Measurements from ENCODE around the gene RHOF.
A peak's percentile ranks its signal among the peaks of the same experiment; 100 is the strongest.
"Not testable (repeated sequence)": the region's sequence is repeated elsewhere in the genome, so short reads cannot be mapped to it uniquely, and the experiment has no call there.

Gene RHOF

GRCh38 chr12:121791671-121792551 is 1.6 kb downstream of the RHOF start:
- DNase-seq: peak; percentile 25

- not testable (repeated sequence) for DNase-seq
Measured at GRCh38 chr12:121790785-121791184, 2.7 kb downstream of the RHOF start.

DNA sequence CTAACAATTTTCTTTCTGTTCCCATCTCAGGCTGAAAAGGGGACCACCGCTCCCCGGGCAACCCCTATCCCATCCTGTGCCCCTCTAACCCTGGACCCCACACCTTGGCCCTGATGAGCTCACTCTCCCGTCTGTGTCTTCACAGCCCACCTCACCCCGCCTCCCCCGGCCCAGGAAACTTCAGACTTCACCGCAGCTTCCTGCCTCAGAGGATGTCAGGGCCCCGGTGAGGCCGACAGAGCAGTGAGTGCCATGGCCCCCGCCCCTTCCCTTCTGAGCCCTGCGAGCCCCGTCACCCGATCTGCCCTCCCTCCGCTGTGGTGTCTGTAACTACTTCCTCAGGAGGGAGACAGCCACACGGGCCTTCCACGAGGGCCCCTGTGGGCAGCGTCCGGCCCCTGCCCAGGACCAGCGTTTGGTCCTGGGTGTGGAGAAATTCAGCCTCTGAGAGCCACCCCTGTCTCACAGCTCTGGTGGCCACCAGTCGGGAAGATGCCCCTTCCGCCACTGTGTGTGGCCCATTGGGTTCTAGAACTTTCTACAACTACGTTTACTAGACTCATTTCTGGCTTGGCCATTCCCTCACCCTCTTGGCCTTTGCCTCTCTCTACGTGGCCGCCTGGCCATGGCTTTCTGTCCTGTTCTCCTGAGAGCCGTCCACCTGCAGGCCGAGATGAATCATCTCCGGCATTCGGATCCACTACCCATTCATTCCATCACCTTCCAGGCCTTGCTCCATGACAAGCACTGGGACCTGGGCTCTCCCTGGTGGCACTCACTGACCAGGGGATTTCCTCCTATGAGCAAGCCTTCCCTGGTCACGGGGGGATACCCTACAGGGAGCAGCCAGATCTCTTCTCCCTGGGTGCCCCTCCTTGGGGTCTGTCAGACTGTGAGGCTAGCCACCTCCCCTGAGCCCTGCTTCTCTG is 3.4 kb downstream of the RHOF start:
- peak; percentile 84 for DNase-seq

- DNase-seq: peak; percentile 44
Measured at GRCh38 chr12:121789233-121789781, 4.2 kb downstream of the RHOF start.

DNA sequence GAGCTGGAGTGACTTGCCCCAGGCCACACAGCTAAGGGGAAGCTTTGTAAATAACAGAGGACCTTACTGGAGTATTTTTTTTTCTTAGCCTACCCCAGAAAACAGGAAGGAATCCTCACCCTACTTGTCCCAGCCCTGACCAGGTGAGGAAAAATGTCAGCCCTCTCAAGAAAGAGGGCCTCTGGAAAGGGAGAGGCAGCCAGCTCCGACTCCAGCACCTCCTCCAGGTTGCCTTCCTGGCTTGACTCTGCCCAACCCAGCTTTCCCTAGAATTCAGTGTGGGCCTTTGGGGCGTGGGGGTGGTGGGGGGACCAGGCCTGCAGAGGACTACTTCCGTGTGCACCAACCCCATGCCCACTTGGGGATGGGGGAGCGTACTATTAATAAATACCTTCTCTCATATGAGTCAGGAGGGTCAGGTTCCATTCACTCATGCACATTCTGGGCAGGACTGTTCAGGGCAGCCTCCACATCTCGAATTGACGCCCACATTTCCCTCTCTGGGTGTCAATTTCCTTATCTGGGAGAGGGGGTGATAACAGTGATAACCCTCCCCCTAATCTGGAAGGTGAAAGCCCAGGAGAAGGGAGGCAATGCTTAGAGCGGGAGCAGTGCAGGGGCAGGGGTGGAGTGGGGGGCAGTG is 5.2 kb downstream of the RHOF start:
- no peak for DNase-seq

DNA sequence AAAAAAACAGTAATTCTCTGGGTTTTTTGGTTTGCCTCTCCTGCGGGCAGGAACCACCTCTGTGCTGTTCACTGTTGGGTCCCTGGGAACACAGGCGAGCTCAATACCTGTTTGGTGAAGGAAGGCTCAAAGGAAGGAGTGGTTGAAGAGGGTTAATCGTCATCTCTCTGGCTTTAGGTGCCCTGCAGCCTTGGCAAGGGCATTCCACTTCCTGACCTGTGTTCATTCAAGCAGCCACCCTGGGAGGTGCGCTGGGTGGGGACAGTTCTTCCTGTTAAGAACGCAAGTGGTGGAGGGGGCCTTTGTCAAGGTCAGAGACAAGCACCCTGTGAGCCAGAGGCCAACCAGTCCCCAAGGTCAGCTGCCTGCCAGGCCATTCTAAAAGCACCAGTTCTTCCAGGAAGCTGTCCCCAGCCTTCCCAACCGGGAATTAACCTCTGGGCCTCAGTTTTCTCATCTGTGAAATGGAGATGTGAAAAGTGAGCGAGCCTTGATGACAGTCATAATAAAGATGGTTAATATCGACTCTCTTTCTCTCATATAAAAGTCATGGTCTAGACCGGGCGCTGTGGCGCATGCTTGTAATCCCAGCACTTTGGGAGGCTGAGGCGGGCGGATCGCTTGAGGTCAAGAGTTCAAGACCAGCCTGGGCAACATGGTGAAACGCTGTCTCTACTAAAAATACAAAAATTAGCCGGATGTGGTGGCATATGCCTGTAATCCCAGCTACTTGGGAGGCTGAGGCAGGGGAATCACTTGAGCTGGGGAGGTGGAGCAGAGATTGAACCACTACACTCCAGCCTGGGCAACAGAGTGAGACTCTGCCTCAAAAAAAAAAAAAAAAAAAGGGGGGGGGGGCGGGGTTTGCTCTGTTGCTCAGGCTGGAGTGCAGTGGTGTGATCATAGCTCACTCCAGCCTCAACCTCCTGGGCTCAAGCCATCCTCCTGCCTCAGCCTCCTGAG is 6.1 kb downstream of the RHOF start:
- DNase-seq: peak; percentile 13

- no peak for DNase-seq
Measured at GRCh38 chr12:121786440-121786825, 7.1 kb downstream of the RHOF start.

- DNase-seq: no peak
Measured at GRCh38 chr12:121784460-121784859, 9.0 kb downstream of the RHOF start.

- no peak for DNase-seq
Measured at GRCh38 chr12:121783766-121784165, 9.7 kb downstream of the RHOF start.

DNA sequence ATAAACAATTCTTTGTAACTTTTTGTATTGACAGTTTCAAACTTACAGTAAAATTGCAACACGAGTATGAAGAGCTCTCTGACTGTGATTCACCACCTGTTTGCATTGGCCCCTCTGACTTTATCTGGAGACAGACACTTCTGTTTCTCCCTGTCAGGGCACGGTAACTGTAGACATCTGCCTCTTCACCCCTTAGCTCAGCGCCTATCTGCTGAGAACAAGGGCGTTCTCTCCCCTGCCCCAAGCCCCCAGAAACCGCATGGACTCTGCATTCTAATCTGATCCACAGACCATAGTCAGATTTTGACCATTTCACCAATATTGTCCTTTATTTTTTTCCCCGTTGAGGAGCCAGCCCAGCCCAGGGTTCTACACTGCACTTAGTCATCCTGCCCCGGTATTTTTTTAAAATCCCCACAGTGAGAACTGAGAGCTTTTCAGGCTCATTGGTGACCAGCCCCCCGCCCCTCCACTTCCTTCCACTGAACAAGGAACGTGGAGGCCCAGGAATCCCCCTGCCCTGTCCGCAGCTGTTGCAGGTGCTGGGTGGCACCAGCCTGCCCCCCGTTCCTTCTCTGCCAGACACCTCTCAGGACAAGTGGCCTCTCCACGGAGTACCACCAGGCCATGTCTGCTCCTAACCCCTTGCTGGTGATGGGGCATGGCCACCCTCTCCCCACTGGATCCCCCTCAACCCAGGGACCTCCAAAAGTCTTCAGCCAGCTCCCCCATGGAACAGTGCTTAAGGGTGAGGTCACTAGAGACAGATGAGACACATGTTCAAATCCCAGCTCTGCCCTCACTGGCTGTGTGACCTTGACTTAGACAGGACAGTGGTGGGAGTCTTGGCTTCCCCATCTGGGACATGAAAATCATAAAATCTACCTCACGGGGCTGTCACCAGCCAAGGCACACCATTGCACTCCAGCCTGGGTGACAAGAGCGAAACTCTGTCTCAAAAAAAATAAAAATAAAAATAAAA is 11.2 kb downstream of the RHOF start:
- no peak for DNase-seq

DNA sequence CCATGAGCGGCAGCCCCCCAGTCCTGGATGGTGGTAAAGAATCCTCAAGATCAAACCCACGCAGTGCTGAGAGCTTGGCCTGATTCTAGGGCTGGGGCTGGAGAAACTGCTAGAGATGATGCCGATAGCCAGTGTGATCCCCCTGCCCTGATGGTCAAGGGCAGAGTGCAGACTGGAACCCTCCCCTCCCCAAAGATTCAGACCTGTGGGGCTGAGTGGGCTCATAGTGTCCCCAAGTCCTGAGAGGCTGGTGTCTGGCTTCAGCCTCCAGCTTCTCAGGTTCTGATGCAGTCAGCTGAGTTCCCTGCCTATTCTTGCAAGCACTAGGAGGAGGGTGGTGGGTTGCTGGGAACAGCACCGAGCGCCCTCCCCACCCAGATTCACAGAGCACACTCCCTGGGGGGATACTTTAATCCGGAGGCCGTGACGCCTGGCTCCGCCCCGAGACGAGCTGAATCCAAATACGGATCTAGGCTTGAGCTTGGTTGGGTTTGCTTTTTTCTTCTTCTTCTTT is 11.9 kb downstream of the RHOF start:
- DNase-seq: peak; percentile 58

GRCh38 chr12:121780429-121780828 is 13.1 kb downstream of the RHOF start:
- DNase-seq: no peak

GRCh38 chr12:121779422-121779895 is 14.0 kb downstream of the RHOF start:
- no peak for DNase-seq

GRCh38 chr12:121778567-121779421 is 14.7 kb downstream of the RHOF start:
- no peak for DNase-seq

DNA sequence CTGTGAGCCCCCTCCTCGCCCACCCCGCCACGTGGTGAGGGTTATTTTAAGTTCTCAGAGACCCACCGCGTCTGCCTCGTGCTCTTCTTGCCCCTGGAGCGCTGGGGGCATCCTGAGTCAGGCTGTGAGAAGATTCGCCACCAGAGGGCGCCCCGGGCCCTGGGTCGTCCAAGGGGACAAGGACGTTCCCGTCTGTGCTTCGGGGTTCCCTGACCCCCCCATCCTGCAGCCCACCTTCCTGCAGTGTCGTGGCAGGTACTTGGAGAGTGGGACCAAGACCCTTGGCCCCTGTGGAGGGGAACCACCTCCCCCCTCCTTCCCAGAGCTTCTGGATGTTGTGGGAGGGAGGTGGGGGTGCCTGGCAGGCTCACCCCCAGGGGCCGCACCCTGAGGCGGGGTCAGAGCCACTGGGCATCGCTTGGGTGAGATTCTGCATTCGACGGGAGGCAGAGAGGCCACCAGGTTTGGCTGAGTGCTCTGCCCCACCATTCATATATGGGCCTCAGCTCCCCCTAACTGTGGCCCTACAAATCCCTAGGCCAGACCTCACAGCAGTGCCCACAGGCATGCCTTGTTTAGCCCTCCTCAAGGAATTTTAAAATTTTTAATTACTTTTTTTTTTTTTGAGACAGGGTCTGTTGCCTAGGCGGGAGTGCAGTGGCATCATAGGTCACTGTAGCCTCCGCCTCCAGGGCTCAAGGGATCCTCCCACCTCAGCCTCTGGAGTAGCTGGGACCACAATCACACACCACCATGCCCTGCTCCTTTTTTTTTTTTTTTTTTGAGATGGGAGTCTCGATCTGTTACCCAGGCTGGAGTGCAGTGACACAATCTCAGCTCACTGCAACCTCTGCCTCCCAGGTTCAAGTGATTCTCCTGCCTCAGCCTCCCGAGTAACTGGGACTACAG is 17.0 kb downstream of the RHOF start:
- peak; percentile 75 for DNase-seq

DNA sequence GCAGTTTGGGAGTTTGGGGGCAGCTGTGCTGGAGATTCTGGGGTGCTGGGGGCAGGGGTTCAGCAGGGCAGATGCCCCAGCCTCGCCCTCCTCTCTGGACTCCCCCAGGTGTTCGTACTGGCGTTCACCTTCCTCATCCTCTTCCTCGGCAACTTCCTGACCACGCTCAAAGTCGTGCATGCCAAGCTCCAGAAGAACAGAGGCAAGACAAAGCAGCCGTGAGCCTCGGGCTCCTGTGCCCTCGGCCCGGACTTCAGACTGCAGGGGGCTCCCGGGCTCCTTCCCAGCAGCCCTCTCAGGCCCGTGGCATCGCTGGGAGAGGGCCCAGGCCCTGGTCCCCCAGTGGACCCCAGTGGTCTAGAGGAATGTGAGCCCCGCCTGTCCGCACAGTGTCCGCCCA is 18.0 kb downstream of the RHOF start:
- DNase-seq: no peak

DNA sequence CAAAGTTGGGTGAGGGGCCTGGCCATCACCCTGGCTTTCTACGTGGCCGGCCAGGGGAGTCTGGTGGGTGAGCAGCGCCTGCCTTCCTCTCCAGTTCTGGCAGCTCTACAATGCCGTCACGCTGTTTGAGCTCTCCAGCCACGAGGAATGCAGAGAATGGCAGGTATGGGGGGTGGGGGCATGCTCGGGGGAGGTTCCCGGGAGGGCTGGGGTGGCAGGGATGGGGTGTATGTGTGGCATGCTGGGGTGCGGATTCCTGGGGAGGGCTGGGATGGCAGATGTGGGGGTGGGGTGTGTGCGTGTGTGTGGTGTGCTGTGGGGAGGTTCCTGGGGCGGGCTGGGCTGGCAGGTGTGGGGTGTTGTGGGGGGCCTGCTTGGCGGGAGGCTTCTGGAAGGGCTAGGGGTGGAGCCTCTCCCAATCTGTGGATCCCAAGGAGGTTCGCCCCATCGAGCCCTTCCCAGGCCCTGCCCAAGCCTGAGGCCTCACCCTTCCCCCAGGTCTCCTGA is 18.5 kb downstream of the RHOF start:
- no peak for DNase-seq
